ENCODE data around the gene RFFL.

RFFL gene

GRCh38 chr17:34991606-34992005 lies 71.9 kb downstream of the RFFL start:
- no peak overlapping the region for H3K4me3 ChIP-seq (ENCODE audit: low read depth, low read length, poor library complexity, severe bottlenecking)
- H3K27ac ChIP-seq (ENCODE audit: low read depth, low read length, poor library complexity, severe bottlenecking), result no peak overlapping the region
- no peaks in the 10 kb centered on the region for H3F3A ChIP-seq (ENCODE audit: insufficient read depth, low read length)
- no peak overlapping the region for H2AFZ ChIP-seq (ENCODE audit: low read length)
- H3K4me1 ChIP-seq (ENCODE audit: insufficient read depth, low read length, severe bottlenecking), result no peaks in the 10 kb centered on the region
- no peaks in the 10 kb centered on the region for H3K27me3 ChIP-seq (ENCODE audit: insufficient read depth, low read length)
- TF ChIP-seq CTCF (IDR thresholded peaks at IDR 0.05; ENCODE audit: low read length) (no peak), EZH2 (IDR thresholded peaks at IDR 0.05; ENCODE audit: borderline replicate concordance, low read length) (no peak)
- no peak overlapping the region for H3K9ac ChIP-seq (ENCODE audit: low read length)
- H4K20me1 ChIP-seq (ENCODE audit: insufficient read depth, low read length), result no peaks in the 10 kb centered on the region
- H3K36me3 ChIP-seq (ENCODE audit: insufficient read depth, low read length), result peaks cover 80% of the 10 kb centered on the region
- no peaks in the 10 kb centered on the region for H3K9me2 ChIP-seq (ENCODE audit: low read depth, low read length)
- H3K4me2 ChIP-seq (ENCODE audit: low read length), result no peak overlapping the region
- H3K9me3 ChIP-seq (ENCODE audit: low read length), result no peaks in the 10 kb centered on the region
- no peaks in the 10 kb centered on the region for H3K79me2 ChIP-seq (ENCODE audit: insufficient read depth, low read length)

DNA sequence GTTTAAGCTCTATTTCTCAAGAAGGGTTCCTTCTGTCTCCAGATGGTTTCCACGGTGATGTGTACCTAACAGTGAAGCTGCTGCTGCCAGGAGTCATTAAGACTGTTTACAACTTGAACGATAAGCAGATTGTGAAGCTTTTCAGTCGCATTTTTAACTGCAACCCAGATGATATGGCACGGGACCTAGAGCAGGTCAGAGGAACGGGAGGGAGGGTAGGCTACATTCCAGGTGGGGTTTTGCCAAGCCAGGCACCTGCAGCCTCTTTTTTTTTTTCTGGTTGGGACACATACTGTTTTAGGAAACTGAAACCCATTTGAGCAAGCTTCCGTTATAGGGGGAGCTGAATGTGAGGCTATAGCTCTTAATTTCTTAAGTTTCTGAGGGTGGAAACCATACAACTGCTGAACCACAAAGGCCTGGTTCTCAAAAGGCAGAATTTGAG lies 72.6 kb downstream of the RFFL start:
- no peaks in the 10 kb centered on the region for H3K9me2 ChIP-seq (ENCODE audit: low read depth, low read length)
- H3K4me2 ChIP-seq (ENCODE audit: low read length), result no peak overlapping the region
- H3K4me1 ChIP-seq (ENCODE audit: insufficient read depth, low read length, severe bottlenecking), result no peaks in the 10 kb centered on the region
- H3K4me3 ChIP-seq (ENCODE audit: low read depth, low read length, poor library complexity, severe bottlenecking), result no peak overlapping the region
- no peaks in the 10 kb centered on the region for H3K27me3 ChIP-seq (ENCODE audit: insufficient read depth, low read length)
- no peak for TF ChIP-seq CTCF (IDR thresholded peaks at IDR 0.05; ENCODE audit: low read length)
- no peak for TF ChIP-seq EZH2 (IDR thresholded peaks at IDR 0.05; ENCODE audit: borderline replicate concordance, low read length)
- no peaks in the 10 kb centered on the region for H3K79me2 ChIP-seq (ENCODE audit: insufficient read depth, low read length)
- H2AFZ ChIP-seq (ENCODE audit: low read length), result no peak overlapping the region
- peaks cover 77% of the 10 kb centered on the region for H3K36me3 ChIP-seq (ENCODE audit: insufficient read depth, low read length)
- H4K20me1 ChIP-seq (ENCODE audit: insufficient read depth, low read length), result no peaks in the 10 kb centered on the region
- no peaks in the 10 kb centered on the region for H3K9me3 ChIP-seq (ENCODE audit: low read length)
- no peaks in the 10 kb centered on the region for H3F3A ChIP-seq (ENCODE audit: insufficient read depth, low read length)
- H3K27ac ChIP-seq (ENCODE audit: low read depth, low read length, poor library complexity, severe bottlenecking), result no peak overlapping the region
- H3K9ac ChIP-seq (ENCODE audit: low read length), result no peak overlapping the region

DNA sequence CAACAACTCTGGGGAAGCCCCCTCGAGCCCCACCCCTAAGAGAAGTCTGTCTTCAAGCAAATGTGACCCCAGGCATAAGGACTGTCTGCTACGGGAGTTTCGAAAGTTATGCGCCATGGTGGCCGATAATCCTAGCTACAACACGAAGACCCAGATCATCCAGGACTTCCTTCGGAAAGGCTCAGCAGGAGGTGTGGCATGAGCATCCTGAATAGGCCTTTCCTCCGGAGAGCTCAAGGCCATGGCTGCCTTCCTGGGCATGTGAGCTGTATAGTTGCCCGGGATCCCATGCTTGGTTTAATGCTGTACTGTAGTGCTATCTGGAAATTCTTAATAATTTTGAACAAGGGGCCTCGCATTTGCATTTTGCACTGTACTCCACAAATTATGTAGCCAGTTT lies 74.0 kb downstream of the RFFL start:
- Histone ChIP-seq H3K4me1 (ENCODE audit: insufficient read depth, low read length, severe bottlenecking) (no peaks in the 10 kb centered on the region), H3K27ac (ENCODE audit: low read depth, low read length, poor library complexity, severe bottlenecking) (no peak overlapping the region), H3K9me3 (ENCODE audit: low read length) (no peaks in the 10 kb centered on the region), H3K4me2 (ENCODE audit: low read length) (no peak overlapping the region), H3K27me3 (ENCODE audit: insufficient read depth, low read length) (no peaks in the 10 kb centered on the region), H3K79me2 (ENCODE audit: insufficient read depth, low read length) (no peaks in the 10 kb centered on the region), H3K9me2 (ENCODE audit: low read depth, low read length) (no peaks in the 10 kb centered on the region), H3K4me3 (ENCODE audit: low read depth, low read length, poor library complexity, severe bottlenecking) (no peak overlapping the region), H2AFZ (ENCODE audit: low read length) (no peak overlapping the region), H3K9ac (ENCODE audit: low read length) (no peak overlapping the region), H4K20me1 (ENCODE audit: insufficient read depth, low read length) (no peaks in the 10 kb centered on the region), H3F3A (ENCODE audit: insufficient read depth, low read length) (no peaks in the 10 kb centered on the region), H3K36me3 (ENCODE audit: insufficient read depth, low read length) (peaks cover 67% of the 10 kb centered on the region)
- TF ChIP-seq CTCF (IDR thresholded peaks at IDR 0.05; ENCODE audit: low read length) (no peak), EZH2 (IDR thresholded peaks at IDR 0.05; ENCODE audit: borderline replicate concordance, low read length) (no peak)
